ENCODE measurements around the gene FSCN2.
A peak's percentile ranks its signal among the peaks of the same experiment; 100 is the strongest.

Gene FSCN2

GRCh38 chr17:81542431-81543338 lies 14.5 kb downstream of the FSCN2 start:
- DNase-seq: no peak

GRCh38 chr17:81543339-81543675 lies 15.1 kb downstream of the FSCN2 start:
- no peak for DNase-seq

GRCh38 chr17:81543756-81544155 lies 15.6 kb downstream of the FSCN2 start:
- DNase-seq: no peak

GRCh38 chr17:81544281-81544974 lies 16.3 kb downstream of the FSCN2 start:
- no peak for DNase-seq

DNA sequence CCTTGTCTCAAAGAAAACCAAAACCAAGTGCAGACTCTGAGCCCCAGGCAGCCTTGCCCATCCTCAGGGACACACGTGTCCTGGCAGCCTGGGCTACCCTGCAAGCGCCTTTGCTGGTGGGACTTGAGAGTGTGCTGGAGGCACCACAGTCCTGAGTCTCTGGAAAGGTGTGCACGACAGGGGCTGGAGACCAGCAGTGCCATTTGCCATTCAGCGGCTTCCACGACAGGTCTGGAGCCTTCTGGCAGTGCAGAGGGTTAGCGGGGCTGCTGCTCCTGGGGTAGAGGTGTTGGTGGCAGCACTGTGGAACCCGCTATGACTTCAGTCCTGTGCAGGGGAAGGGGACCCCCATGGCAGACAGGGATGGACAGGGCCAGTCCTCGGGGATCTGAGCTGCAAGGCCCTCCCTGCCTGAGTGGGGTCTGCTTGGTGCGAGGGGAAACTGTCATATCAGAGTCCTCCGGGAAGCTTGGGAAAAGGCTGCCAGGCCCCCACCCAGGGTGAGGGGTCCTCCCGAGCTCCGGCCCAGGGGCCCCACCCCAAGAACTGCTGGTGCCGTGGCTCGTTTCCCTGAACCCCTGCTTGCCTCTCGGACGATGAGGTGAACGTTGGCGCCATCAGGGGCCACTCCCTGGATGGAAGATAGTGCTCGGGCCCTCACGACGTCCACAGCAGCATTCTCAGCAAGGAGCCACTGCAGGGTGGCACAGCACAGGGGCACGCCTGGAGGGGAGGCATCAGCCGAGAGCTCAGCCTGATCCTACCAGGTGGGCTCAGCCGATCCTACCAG lies 17.2 kb downstream of the FSCN2 start:
- no peak for DNase-seq

DNA sequence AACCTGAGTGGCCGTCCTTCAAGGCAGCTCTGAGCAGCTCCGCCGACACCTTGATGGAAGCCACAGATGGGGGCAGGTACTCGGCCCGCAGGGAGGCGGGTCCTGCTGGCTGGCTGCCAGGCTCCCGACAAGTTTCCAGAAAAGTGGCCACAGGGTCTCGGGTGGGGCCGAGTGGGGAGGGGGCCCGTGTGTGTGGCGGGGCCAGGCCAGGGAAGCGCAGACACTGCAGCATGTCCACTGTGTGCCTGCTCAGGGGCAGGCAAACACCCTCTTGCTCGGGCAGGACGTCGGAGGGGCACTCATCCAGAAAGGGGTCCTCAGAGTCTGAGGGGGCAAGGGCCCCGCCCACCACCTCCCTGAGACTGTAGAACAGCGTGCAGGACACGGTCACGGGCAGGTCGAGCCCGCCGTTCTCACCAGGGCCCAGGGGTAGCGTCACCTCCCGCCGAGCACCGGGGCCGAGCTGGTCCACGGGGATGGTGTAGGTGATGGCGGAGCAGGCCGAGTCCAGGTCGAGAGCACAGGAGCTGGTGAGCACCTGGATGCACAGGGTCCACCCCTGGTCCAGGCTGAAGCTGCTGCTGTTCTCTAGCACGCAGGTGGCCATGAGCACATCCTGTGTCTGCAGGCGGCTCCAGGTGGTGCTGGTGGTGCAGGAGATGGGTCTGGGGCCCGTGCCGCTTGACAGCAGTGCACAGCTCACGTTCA lies 18.9 kb downstream of the FSCN2 start:
- DNase-seq: no peak

- no peak for DNase-seq
Measured at GRCh38 chr17:81547614-81547982, 19.4 kb downstream of the FSCN2 start.

DNA sequence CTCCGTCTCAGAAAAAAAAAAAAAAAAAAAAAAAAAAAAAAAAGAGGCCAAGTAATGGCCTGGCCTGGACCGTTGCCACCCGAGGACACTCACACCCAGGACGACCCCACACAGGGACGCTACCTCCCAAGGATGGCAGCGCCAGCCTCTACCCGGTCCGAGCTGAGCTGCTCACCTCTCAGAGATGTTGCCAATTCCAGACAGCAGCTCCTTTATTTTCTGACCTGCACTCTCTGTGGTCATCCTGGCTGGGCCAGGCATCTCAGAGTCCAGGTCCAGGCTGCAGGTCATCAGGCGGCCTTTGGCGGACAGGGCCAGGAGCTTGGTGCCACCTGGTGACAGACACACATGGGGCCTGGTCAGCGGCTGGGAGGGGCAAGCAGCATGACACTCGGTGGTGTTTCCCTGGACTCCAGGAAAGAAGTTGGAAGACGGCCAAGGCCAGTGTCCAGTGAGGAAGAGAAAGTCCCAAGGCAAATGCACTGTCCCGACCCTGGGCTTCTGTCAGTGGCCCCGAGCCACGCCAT lies 20.9 kb downstream of the FSCN2 start:
- DNase-seq: no peak

DNA sequence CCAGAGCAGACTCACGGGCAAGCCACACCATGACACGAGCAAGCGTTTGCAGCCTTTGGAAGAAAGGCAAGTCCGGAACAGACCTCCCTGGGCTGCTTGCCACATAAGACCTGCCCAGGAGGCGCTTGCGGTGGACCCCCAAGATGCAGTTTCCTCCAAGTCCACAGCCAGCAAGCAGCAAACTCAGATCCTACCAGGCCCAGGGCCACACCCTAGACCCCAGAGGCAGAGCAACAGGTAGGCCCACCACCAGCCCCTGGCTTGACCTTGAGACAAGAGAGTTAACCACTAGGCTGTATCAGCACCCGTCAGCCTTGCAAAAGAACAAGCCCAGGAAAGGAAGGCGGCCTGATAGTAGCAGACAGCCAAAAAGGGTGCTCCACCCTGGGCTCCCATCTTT lies 21.6 kb downstream of the FSCN2 start:
- DNase-seq: no peak

DNA sequence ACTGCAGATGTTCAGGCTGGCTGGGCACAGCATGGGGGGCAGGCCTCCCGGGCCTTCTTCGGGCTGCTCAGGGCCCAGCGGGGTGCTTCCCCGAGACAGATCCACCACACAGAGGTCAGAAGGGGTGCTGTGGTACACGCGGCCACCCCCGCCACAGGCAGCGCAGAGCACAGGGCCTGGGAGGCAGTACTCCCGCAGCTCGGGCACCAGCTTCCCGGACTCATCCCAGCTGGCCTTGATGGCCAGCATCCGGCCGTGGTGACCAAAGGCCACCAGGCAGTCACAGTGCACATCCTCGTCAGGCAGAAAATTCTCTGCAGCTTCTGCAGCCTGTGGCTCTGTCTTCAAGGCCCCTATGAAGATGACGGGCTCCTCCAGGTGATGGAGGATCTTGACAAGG lies 22.1 kb downstream of the FSCN2 start:
- DNase-seq: no peak

- no peak for DNase-seq
Measured at GRCh38 chr17:81550830-81551457, 22.8 kb downstream of the FSCN2 start.

DNA sequence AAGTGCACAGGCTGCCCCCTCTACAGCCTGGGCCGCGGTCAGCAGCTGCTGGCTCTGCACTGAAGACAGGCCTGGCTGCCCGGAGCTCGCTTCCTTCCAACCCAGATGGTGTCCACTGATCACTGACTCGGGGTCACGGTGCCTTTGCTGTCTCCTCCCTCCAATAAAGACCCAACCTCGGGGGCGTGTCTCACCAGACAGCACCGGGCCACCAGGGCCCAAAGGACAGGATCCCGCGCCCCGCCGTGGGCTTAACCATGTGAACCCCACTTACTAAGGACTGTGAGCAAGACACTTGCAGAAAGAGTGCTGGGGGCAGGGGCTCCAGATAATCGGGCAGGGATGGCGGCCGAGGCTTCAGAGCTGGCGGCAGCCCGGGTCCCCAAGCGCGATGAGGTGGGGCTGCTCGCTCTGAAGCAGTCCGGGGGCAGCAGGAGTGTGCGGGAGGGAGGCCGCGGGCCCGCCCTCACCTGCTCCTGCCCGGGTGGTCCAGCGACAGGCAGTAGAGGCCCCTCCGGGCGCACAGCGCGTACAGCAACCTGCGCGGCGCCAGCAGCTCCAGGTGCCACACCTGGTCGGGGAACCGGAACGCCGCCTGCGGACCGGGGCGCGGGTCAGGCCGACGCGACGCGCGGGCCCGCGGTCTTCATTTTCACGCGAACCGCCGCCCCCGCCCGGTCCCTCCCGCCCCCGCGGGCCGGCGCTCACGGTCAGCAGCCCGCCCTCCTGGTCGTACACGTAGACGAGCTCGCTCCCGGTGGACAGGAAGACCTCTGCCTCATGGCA lies 23.5 kb downstream of the FSCN2 start:
- no peak for DNase-seq

- DNase-seq: peak; percentile 89
Measured at GRCh38 chr17:81552244-81553017, 24.3 kb downstream of the FSCN2 start, which contains the start of gene FAAP100. FAAP100 (minus strand) TSS chr17:81552353; CDS start chr17:81552330, 23 bp downstream.

GRCh38 chr17:81553018-81553615 lies 24.9 kb downstream of the FSCN2 start:
- peak; percentile 83 for DNase-seq

GRCh38 chr17:81553616-81554181 lies 25.5 kb downstream of the FSCN2 start:
- DNase-seq: no peak

DNA sequence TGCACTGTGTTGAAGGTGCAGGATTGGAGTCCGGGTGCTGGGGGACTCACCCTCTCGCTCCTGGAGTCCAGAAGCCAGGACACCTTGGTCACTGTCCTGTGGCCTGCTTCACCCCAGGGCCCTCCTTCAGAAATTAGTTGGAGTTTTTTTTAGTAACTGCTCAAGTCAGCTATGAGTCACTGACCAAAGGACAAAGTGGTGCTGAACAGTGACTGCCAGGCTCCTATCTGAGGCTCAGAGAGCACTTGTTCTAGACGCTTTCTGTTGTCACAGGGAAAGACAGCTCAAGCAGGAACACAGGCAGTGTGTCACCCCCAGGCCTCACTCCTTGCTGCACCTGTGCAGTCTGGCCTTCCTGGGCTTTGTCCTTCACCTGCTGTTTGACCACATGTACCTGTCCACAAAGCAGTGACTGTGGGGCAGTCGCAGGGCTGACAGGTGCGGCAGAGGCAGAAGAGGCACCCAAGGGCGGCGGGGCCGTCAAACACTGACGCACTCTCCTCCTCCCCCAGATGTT lies 28.1 kb downstream of the FSCN2 start:
- DNase-seq: no peak

- no peak for DNase-seq
Measured at GRCh38 chr17:81556863-81557262, 28.7 kb downstream of the FSCN2 start.

GRCh38 chr17:81557276-81558114 lies 29.3 kb downstream of the FSCN2 start:
- DNase-seq: no peak

- DNase-seq: no peak
Measured at GRCh38 chr17:81558115-81558468, 29.9 kb downstream of the FSCN2 start.

Measured in activated CD4-positive, alpha-beta T cell treated with anti-CD3 and anti-CD28 coated beads, Interleukin-10, Interleukin-2, amounts not matched to agents 100 ng/mL and 50 ng/mL, durations not matched to agents 16 hours and 8 hours (primary cell).